GM12878 (cell line): Measurements from ENCODE around the gene PDIA5. TPM values are rescaled to one million over a fixed set of nuclear protein-coding genes. Genes with fewer than 3 reads are reported as not detected.

ENCODE experiments used
- IKZF1 ChIP-seq: fragments of 450-650 bp; conservative IDR thresholded peaks from 2 replicates; pipeline ENCODE4 v1.6.1; 2017; ENCODE audit warnings: antibody characterized with exemption, mild to moderate bottlenecking
- JUNB ChIP-seq: IDR thresholded peaks from 2 replicates; pipeline ENCODE4 v1.6.1; 2016; ENCODE audit warnings: antibody characterized with exemption, mild to moderate bottlenecking
- MXI1 ChIP-seq: fragments of 150-350 bp; IDR thresholded peaks from 2 replicates; pipeline ENCODE4 v1.6.1; 2011; ENCODE audit warnings: low read depth, mild to moderate bottlenecking, inconsistent platforms, low read length, improper control_type of control experiment
- RAD21 ChIP-seq: IDR thresholded peaks from 2 replicates; pipeline ENCODE4 v1.6.1; 2011; ENCODE audit warnings: mild to moderate bottlenecking, low read depth, low read length, moderate library complexity; ENCODE audit not compliant: insufficient read depth
- SMAD1 ChIP-seq: fragments of 450-650 bp; IDR thresholded peaks from 2 replicates; pipeline ENCODE4 v1.6.1; 2018; ENCODE audit warnings: mild to moderate bottlenecking, low read depth; ENCODE audit not compliant: partially characterized antibody
- SMARCA5 ChIP-seq: fragments of 450-650 bp; IDR thresholded peaks from 2 replicates; pipeline ENCODE4 v1.6.1; 2017; ENCODE audit warnings: mild to moderate bottlenecking
- WRNIP1 ChIP-seq: IDR thresholded peaks from 2 replicates; pipeline ENCODE4 v1.6.1; 2011; ENCODE audit warnings: low read depth, low read length, improper control_type of control experiment, borderline replicate concordance
- polyA plus RNA-seq, 11 experiments: library from polyadenylated mRNA; depleted of rRNA in 4 of 11; unstranded in 6 of 11; stranded (reverse) in 5 of 11; fragments of >200 nt; fragmentation: Nextera tagmentation in 4 of 11; fragmentation: Illumina TruSeq in 1 of 11; extraction: Ambion mirVana in 4 of 11; extraction: Trizol in 1 of 11; gene quantifications; 1 replicate in 1 of 11; 2 replicates in 10 of 11; pipeline versions ENCODE4 v1.2.1 to v1.2.3, GENCODE V29; 2011 to 2016; ENCODE audit warnings: inconsistent platforms in 2 of 11, missing spikeins in 2 of 11, low read depth in 1 of 11
- total RNA-seq, 4 experiments: library from RNA; depleted of rRNA in 3 of 4; stranded (reverse); fragments of >200 nt in 3 of 4; fragmentation: Illumina TruSeq in 1 of 4; extraction: Trizol in 1 of 4; gene quantifications; 2 replicates each; pipeline versions ENCODE4 v1.2.1 to v1.2.3, GENCODE V29; 2013 to 2021
- TF ChIP-seq, protein P1 (sequence below): IDR thresholded peaks from 2 replicates; pipeline ENCODE4 v1.6.1; 2011; ENCODE audit warnings: borderline replicate concordance, low read depth, mild to moderate bottlenecking, moderate library complexity, mixed read lengths, low read length; ENCODE audit not compliant: insufficient read depth; ENCODE audit errors: extremely low read length
- TF ChIP-seq, protein P2 (sequence below): fragments of 450-650 bp; IDR thresholded peaks from 2 replicates; pipeline ENCODE4 v1.6.1; 2014; ENCODE audit warnings: mild to moderate bottlenecking
- TF ChIP-seq, protein P3 (sequence below): fragments of 450-650 bp; IDR thresholded peaks from 2 replicates; pipeline ENCODE4 v1.6.1; 2017; ENCODE audit warnings: mild to moderate bottlenecking, low read depth, inconsistent platforms; ENCODE audit not compliant: poor library complexity, severe bottlenecking

PDIA5 gene
- total and polyA plus RNA-seq, 10 of the 15 experiments (the other 5 are each of a cell fraction or from before 2014, with no cell fraction given): 4.1 to 24.8 (median 19.2) TPM

DNA sequence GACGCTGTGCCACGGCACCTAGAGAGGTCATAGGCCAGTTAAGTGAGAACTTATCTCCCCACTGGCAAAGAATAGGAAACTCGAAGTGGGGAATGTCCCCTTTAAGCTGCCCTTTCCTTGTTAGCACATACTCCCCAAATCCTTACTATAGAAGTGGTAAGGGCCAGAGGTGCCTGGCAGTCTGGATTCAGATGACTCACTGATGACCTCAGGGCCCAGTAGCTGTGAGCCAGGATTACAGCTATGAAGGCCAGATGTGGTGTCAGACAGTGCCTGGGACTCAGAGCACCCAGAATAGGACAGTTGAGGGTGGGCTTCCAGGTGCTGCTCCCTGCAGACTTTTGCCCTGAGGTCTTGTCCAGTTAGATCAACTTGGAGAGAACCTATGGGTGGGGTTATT, 37.7 kb downstream of the PDIA5 start (continued):
- TF ChIP-seq, protein P1, sequence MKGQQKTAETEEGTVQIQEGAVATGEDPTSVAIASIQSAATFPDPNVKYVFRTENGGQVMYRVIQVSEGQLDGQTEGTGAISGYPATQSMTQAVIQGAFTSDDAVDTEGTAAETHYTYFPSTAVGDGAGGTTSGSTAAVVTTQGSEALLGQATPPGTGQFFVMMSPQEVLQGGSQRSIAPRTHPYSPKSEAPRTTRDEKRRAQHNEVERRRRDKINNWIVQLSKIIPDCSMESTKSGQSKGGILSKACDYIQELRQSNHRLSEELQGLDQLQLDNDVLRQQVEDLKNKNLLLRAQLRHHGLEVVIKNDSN: no peak
- TF ChIP-seq RAD21 (no peak), SMAD1 (no peak), MXI1 (no peak), SMARCA5 (no peak), WRNIP1 (no peak), JUNB (no peak), IKZF1 (no peak)
- TF ChIP-seq, protein P2, sequence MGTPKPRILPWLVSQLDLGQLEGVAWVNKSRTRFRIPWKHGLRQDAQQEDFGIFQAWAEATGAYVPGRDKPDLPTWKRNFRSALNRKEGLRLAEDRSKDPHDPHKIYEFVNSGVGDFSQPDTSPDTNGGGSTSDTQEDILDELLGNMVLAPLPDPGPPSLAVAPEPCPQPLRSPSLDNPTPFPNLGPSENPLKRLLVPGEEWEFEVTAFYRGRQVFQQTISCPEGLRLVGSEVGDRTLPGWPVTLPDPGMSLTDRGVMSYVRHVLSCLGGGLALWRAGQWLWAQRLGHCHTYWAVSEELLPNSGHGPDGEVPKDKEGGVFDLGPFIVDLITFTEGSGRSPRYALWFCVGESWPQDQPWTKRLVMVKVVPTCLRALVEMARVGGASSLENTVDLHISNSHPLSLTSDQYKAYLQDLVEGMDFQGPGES: no peak
- TF ChIP-seq, protein P3, sequence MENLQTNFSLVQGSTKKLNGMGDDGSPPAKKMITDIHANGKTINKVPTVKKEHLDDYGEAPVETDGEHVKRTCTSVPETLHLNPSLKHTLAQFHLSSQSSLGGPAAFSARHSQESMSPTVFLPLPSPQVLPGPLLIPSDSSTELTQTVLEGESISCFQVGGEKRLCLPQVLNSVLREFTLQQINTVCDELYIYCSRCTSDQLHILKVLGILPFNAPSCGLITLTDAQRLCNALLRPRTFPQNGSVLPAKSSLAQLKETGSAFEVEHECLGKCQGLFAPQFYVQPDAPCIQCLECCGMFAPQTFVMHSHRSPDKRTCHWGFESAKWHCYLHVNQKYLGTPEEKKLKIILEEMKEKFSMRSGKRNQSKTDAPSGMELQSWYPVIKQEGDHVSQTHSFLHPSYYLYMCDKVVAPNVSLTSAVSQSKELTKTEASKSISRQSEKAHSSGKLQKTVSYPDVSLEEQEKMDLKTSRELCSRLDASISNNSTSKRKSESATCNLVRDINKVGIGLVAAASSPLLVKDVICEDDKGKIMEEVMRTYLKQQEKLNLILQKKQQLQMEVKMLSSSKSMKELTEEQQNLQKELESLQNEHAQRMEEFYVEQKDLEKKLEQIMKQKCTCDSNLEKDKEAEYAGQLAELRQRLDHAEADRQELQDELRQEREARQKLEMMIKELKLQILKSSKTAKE: no peak
